GM19238 (cell line): ENCODE results near the gene TMEM175.
"Not testable (repeated sequence)": the region's sequence is repeated elsewhere in the genome, so short reads cannot be mapped to it uniquely, and the experiment has no call there.

ENCODE experiments used
- DNase-seq: peaks from one replicate; pipeline ENCODE4 v3.0.0; 2011; ENCODE audit warnings: low spot score; ENCODE audit not compliant: insufficient read length

Gene TMEM175

DNA sequence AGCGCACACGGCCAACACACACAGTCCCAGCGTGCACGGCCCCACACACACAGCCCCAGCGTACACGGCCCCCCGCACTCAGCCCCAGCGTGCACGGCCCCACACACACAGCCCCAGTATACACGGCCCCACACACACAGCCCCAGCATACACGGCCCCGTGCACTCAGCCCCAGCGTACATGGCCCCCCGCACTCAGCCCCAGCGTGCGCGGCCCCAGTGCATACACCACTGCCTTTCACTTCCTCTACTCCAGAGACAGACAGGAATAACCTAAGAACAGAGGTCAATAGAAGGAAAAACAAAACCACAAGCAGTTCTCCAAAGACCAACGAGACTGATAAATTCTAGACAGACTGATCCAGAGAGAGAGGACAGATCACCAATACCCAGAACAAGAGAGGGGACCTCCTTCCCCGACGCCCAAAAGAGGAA, 17.2 kb upstream of the TMEM175 start:
- DNase-seq: no peak

DNA sequence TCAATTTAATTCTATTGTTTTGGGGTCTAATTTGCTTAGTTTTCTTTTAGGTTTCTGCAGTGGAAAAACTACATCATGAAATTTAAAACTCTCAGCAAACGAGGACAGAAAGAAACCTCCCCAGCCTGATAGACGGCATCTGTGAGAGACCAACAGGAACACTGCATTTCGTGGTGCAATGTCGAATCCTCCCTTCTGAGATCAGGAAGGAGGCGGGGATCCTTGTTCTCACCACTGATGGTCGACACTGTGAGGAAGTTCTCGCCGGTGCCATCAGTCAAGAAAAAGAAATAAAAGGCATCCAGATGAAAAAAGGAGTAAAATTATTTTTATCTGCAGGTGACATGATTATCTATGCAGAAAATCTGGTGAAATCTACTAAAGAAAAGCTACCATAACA, 16.7 kb upstream of the TMEM175 start:
- DNase-seq: no peak

DNA sequence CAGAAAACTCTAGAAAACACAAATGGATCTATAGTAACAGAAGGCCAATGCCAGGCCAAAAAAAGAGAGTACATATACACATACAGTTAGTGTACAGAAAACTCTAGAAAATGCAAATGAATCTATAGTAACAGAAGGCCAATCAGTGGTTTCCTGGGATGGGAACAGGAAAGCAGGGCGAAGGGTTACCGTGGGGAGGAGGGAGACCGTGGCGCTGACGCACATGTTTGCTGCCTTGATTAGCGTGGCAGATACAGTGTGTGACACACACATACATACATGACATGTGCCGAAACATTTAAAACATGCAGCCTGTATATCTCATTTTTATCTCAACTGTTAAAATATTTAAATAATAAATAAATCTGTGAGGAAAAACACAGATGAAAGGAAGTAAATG, 14.8 kb upstream of the TMEM175 start:
- DNase-seq: no peak

DNA sequence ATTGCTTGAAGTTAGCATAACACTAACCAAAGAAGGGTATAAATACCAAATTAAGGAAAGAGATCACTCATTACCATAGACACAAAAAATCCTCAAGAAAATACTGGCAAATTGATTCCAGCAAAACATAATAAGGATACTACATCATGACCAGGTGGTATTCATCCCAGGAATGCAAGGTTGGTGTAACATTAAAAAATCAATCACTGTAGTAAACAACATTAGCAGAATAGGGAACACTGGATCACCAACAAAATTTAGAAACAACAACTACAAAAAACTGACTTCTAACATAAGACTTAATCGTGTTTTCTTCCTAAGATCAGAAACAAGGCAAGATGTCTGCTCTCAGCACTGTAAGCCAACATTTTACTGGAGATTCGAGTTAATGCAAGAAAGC, 14.3 kb upstream of the TMEM175 start:
- no peak for DNase-seq

DNA sequence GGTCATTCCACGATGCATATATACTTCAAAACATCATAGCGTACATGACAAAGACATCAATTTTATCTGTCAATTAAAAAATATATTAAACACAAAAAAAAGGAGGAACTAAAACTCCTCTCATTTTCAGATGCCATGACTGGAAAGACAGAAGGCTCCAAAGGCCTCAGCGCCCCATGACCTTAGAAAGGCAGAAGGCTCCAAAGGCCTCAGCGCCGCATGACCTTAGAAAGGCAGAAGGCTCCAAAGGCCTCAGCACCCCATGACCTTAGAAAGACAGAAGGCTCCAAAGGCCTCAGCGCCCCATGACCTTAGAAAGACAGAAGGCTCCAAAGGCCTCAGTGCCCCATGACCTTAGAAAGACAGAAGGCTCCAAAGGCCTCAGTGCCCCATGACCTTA, 13.7 kb upstream of the TMEM175 start:
- not testable (repeated sequence) for DNase-seq

DNA sequence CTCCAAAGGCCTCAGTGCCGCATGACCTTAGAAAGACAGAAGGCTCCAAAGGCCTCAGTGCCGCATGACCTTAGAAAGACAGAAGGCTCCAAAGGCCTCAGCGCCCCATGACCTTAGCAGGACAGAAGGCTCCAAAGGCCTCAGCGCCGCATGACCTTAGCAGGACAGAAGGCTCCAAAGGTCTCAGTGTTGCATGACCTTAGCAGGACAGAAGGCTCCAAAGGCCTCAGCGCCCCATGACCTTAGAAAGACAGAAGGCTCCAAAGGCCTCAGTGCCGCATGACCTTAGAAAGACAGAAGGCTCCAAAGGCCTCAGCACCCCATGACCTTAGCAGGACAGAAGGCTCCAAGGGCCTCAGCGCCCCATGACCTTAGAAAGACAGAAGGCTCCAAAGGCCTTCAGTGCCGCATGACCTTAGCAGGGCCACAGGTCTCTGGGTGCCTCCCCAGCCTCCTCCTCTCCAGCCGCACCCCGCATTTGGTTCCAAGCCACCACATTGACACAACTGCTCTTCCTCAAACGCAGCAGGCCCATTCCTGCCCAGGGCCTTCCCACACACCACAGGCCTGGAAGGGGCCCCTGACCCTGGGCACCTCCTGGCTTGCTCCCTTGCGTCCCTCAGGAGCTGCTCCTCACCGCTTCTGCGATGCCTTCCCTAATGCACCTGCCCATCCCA, 13.1 kb upstream of the TMEM175 start:
- not testable (repeated sequence) for DNase-seq

DNA sequence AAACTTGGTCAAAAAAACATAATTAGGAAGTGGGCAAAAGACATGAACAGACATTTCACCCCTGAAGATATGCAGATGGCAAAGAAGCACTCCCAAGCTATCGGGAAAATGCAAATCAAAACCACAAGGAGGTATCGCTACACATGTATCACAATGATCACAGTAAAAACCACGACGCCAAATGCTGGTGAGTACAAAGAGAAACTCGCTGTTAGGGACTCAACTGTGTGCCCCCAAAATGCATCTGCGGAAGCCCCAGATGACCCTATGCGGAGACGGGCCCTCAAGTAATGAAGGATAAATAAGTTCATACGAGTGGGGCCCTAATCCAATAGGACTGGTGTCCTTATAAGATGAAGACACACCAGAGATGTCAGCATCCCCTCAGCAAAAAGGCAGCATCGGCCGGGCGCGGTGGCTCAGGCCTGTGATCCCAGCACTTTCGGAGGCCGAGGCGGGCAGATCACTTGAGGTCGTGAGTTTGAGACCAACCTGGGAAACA, 10.4 kb upstream of the TMEM175 start:
- DNase-seq: peak; percentile 42

DNA sequence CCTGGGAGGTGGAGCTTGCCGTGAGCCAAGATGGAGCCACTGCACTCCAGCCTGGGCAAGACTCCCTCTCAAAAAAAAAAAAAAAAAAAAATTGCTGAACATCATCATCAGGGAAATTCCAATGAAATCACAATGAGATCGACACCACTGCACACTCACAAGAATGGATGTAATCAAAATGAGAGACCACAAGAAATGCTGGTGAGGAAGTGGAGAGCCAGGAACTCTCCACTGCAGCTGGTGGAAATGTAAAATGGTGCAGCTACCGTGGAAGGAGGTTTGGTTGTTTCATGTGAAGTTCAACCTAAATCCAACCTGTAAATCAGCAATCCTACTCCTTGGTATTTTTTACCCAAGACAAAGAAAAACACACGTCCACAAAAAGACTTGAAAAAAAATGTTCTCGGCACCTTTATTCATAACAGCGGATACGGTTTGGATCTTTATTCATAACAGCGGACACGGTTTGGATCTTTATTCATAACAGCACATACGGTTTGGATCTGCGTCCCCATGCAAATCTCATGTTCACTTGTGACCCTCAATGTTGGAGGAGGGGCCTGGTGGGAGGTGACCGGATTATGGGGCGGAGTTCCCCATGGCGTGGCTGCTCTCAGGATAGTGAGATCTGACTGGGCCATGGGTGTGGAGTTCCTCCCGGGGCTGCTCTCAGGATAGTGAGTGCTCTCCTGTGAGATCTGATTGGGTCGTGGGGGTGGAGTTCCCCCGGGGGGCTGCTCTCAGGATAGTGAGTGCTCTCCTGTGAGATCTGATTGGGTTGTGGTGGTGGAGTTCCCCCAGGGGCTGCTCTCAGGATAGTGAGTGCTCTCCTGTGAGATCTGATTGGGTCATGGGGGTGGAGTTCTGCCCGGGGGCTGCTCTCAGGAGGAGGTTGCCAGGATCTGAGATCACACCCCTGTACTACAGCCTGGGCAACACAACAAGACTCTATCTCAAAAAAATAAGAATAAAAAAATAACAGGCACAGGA, 7.9 kb upstream of the TMEM175 start:
- DNase-seq: no peak

DNA sequence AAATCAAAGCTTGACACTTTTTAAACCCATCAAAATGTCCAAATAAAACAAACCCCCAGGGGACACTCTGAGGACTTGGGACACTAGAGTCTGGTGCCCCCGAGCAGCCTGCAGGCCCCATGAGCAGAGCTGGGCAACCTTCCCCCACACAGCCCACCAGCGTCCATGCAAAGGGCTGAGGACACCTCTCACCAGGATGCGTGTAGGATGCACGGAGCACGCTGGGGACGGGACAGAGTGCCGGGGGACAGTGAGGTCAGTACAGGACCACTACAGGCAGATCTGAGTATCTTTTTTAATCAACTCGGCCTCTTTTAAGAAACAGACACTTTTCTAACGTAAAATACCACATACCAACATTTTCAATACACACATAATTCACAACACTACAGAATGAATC, 7.1 kb upstream of the TMEM175 start:
- DNase-seq: no peak

DNA sequence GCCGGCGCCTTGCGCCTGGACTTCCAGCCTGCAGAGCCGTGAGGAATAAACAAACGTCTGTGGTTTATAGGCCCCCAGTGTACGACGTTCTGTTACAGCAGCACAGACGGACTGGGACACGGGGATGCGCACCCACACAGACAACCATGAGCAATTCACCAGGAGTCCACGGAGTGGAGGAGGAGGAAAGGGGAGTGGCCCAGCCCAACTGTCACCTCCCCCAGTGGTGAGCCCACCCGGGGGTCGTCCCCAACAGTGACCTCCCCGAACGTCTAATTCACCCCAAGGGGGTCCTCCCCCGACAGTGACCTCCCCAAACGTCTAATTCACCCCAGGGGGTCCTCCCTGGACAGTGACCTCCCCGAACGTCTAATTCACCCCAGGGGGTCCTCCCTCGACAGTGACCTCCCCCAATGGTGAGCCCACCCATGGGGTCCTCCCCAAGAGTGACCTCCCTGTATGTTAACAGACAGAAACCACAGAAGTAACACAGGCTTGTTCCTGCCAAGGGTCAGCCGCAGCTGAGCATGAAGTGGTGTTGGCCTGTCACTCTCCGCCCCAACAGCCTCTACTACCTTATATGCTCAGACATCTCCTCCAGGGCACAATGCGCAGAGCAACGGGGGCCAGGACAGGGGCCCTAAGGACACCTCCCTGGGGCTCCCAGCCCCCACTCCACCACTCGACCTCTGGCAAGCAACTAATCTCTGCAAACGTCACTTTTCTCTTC, 6.3 kb upstream of the TMEM175 start:
- DNase-seq: no peak

DNA sequence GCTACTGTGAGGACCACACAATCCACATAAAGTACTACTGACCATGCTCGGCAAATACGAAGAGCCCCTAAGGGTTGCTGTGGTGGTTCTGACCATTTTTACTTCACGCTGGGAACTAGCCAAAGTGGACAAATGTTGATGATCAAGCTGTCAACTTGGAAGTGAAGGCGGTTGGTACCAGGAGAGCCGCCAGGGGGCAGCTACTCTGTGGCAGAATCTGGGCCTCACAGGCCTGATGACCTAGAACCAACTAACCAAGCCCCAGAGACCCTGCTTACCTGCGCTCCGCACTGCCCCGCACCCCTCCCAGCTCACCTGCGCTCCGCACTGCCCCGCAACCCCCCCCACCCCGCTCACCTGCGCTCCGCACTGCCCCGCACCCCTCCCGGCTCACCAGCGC, 5.7 kb upstream of the TMEM175 start:
- no peak for DNase-seq

DNA sequence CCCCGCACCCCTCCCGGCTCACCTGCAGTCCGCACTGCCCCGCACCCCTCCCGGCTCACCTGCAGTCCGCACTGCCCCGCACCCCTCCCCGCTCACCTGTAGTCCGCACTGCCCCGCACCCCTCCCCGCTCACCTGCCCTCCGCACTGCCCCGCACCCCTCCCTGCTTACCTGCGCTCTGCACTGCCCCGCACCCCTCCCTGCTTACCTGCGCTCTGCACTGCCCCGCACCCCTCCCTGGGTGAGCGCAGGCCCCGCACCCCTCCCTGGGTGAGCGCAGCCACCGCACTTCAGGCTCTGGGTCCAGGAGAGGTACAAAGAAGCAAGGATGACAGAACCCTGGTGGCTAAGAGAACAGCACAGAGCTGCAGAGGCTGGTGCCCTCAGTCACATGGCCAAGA, 4.7 kb upstream of the TMEM175 start:
- DNase-seq: not testable (repeated sequence)

DNA sequence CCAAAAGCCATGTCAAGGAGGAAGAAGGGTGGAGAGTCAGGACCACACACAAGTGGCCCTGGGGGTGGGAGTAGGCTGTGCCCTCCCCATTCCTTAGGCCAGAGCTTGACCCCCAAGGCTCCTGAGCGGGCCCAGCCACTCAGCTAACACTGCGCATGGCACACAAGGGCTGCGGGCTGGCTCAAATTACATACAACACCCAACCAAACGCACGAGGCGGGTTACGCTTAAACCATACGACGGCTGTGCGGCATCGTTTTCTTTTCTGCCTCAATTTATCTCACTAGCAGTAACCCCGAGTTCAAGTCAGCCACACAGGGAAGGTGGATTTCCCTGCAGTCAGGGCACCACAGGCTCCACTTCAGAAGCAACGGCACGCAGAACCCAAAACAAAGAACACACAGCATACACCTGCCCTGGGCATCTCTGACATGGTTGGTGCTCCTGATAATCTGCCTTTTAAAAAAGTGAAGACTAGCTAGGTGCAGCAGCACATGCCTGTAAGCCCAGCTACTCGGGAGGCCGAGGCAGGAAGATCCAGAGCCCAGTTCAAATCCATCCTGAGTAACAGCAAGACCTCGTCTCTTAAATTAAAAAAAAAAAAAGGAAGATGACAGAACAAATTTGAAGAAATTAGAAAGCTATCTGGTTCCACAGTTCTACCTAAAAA, 3.0 kb upstream of the TMEM175 start:
- DNase-seq: no peak

DNA sequence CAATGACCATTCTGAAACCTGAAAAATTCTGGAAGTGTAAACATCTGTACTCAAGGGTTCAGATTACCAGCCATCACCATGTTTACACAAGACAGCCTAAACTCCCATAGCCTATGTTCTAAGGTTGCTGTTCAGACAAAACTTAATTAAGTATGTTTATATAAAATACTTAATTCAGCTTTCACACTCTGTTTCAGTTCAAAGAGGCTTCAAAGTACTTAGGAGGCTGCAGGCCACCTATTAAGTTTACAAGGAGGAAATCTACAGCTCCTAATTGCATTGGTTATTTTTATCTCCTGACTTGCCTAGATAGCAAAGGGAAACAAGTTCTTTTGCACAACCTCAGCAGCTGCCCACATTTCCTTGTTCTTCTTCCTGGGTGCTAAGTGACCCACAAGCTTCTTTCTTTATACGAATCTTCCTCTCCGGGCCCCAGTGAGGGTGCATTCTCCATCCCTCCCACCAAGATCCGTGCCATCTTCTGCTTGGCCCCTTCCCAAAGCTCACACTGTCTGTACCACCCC, 2.2 kb upstream of the TMEM175 start:
- no peak for DNase-seq

DNA sequence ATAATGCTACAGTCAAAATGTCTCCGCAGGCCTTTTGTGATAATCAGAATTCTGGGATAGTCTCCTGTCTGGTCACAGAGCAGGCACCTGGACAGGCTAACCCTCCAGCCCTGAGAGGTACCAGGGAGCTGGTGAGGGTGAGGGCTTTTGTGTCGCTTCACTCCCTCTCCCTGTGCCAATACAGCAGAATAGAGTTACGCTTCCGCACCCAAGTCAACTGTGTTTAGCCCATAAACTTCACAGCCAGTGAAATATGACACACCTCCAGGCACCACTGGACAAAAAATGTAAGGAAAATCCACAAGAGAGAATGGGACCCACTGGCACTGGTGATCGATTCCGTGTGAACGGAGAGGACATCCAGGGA, 1.4 kb upstream of the TMEM175 start:
- DNase-seq: no peak

DNA sequence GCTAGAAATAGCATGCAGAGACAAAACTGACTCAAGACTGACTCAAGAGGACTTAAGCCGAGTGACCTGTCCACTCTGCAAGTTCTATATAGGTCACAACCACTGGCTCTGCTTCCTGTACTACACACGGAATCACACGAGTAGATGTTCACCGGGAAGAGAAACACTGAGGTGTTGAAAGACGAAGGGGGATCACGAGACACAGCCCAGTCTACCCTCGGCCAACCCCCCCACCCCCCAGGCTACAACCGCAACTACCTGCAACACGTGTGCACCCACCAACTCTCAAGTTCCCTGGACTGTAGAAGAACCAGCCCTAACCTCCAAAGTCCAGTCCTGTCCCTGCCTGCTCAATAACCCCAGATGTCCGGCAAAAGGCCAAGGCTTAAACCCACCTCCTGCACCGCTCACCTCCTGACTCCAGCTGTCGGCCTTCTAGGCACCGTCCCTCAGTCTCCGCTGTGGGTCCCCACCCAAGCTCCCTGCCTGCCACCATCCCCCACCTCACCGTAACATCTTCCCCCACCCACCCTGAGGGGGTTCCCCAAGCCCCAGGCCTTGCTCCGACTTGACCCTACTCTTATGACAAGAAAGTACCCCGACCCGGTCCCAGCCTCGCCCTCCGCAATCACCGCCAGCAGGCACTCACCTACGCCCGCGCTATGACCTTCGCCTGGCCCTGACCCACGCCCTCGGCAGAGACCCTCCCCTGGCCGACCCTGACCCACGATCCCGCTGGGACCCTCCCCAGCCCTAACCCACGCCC, 883 bp upstream of the TMEM175 start:
- DNase-seq: no peak

DNA sequence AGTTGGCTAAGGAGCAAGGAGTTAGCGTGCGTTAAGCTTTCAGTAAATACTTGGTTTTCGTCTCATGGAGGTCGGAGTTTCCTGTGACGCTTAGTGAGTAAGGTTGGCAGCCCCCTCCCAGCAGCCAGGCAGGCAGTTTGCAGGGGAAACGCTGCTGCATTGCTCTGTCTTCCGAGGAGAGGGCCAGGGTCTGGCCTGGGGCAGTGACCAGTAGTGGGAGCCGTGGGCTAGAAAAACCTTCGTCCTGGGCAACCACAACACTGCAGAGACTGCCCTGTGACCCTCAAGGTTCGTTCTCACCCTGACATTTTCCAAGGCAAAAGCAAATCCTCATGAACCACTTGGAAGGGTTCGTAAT, 432 bp downstream of the TMEM175 start:
- no peak for DNase-seq

DNA sequence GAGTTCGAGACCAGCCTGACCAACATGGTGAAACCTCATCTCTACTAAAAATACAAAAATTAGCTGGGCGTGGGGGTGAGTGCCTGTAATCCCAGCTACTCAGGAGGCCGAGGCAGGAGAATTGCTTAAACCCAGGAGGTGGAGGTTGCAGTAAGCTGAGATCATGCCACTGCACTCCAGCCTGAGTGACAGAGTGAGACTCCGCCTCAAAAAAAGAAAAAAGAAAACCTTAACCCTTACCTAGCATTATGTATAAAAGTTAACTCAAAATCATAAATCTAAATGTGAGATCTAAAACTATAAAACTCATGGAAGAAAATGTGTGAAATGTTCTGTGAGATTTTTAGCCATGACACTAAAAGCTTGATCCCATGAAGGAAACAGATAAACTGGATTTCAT, 7.2 kb downstream of the TMEM175 start:
- DNase-seq: not testable (repeated sequence)

DNA sequence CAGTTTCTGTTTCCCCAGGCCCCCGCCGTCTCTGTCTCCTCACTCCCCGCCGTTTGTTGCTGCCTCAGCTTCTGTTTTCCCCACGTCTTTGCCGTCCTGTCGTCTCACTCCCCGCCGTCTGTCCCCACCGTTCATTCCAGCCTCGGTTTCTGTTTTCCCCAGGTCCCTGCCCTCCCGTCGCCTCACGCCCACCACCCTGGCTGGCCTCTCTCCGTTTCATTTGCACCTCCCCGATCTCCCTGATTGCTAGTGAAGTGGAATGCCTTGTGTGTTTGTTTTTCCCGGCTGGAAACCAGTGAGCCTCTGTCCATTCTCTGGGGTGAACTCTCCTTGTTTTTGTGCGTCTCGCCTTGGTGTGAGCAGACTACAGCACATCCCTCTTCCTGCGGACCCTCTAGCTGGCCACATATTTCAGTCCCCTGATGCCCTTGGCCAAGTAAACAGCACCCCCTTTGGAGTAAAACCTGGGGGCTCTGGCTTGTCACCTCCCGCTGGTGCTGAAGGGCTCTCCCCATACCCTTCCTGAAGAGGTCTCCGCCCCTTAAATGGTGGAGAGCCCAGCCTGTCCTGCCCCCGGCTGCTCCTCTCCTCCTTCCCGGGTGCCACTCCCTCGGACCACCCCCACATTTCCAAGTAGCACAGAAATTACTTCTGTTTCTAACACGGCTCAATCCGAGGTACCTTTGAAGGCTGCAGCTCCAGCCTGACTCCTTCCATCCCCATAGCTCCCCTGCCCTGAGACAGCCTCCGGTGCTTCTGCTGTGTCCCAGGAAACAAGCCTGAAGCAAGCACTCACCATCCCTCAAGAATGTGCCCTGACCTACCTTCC, 13.2 kb downstream of the TMEM175 start:
- no peak for DNase-seq

DNA sequence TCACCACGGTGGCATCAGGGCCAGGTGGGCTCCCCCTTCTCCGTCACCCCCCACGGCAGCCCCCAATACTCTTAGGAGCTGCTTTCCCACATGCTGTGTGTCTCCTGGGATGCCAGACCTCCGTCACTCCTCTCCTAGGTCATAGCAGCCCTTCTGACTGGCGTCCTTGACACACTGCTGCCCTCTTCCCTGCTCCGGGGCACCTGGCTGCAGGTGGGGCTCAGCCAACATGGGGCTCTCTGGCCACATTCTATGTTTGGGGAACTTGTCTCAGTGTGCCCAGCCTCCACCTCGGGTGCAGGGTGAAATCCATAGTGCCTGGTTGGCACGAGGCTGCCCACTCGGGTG, 13.8 kb downstream of the TMEM175 start:
- no peak for DNase-seq
